KMS-11 (cell line): Measurements from ENCODE around the gene ALG10.

Source experiments
- H2AFZ ChIP-seq: fragments of 200-600 bp; sonication (generic); 2 replicates; pipeline ENCODE4 v1.6.1; 2016; ENCODE audit warnings: antibody characterized with exemption, mixed run types, low read depth
- H3K27ac ChIP-seq: fragments of 200-600 bp; sonication (generic); 2 replicates; pipeline ENCODE4 v1.6.1; 2016; ENCODE audit warnings: mild to moderate bottlenecking, mixed run types
- H3K27me3 ChIP-seq: fragments of 200-600 bp; sonication (generic); 2 replicates; pipeline ENCODE4 v1.6.1; 2017; ENCODE audit warnings: mild to moderate bottlenecking, low read depth, mixed run types, moderate library complexity; ENCODE audit not compliant: insufficient read depth
- H3K36me3 ChIP-seq: fragments of 200-600 bp; sonication (generic); 2 replicates; pipeline ENCODE4 v1.6.1; 2017; ENCODE audit warnings: mild to moderate bottlenecking, mixed run types; ENCODE audit not compliant: insufficient read depth
- H3K4me1 ChIP-seq: fragments of 200-600 bp; sonication (generic); 2 replicates; pipeline ENCODE4 v1.6.1; 2016; ENCODE audit warnings: mild to moderate bottlenecking, low read depth, mixed run types; ENCODE audit not compliant: poor library complexity, severe bottlenecking
- H3K4me2 ChIP-seq: fragments of 200-600 bp; sonication (generic); 2 replicates; pipeline ENCODE4 v1.7.0; 2016; ENCODE audit warnings: mild to moderate bottlenecking, mixed run types
- H3K4me3 ChIP-seq: fragments of 200-600 bp; sonication (generic); IDR thresholded peaks from 2 replicates; pipeline ENCODE4 v1.6.1; 2017; ENCODE audit warnings: low read depth, low read length, mixed read lengths; ENCODE audit not compliant: insufficient read depth
- H3K79me2 ChIP-seq: fragments of 200-600 bp; sonication (generic); 2 replicates; pipeline ENCODE4 v1.6.1; 2016; ENCODE audit warnings: low read depth, mixed run types; ENCODE audit not compliant: insufficient read depth
- H3K9ac ChIP-seq: fragments of 200-600 bp; sonication (generic); 2 replicates; pipeline ENCODE4 v1.6.1; 2016; ENCODE audit warnings: mild to moderate bottlenecking, mixed run types
- H4K20me1 ChIP-seq: fragments of 200-600 bp; sonication (generic); 2 replicates; pipeline ENCODE4 v1.6.1; 2016; ENCODE audit warnings: mild to moderate bottlenecking, mixed run types; ENCODE audit not compliant: insufficient read depth
- TF ChIP-seq, protein P1 (sequence below): fragments of 200-600 bp; sonication (generic); conservative IDR thresholded peaks from 2 replicates; pipeline ENCODE4 v1.6.1; 2017; ENCODE audit warnings: low read depth, mild to moderate bottlenecking, antibody characterized with exemption, low read length, moderate library complexity, mixed read lengths

Gene ALG10

DNA sequence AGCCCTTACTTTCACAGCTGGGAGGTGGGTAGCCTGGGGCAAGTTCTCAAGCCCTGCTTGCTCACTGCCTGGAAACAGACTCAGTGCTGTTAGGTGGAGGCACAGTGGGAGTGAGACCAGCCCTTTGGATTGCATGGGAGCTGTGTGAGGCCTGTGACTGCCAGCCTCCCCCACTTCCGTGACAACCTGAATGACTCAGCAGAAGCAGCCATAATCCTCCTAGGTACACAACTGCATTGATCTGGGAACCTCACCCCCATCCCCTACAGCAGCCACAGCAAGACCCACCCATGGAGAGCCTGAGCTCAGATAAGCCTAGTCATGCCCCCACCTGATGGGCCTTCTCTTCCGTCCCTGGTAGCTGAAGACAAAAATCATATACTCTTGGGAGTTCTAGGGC, 26.4 kb downstream of the ALG10 start:
- Histone ChIP-seq H2AFZ (no peak overlapping the region), H3K4me1 (no peaks in the 10 kb centered on the region), H3K9ac (no peak overlapping the region), H3K4me2 (no peak overlapping the region), H3K27ac (no peak overlapping the region), H4K20me1 (no peaks in the 10 kb centered on the region), H3K36me3 (no peaks in the 10 kb centered on the region), H3K79me2 (no peaks in the 10 kb centered on the region), H3K4me3 (no peak overlapping the region), H3K27me3 (no peaks in the 10 kb centered on the region)
- TF ChIP-seq, protein P1, sequence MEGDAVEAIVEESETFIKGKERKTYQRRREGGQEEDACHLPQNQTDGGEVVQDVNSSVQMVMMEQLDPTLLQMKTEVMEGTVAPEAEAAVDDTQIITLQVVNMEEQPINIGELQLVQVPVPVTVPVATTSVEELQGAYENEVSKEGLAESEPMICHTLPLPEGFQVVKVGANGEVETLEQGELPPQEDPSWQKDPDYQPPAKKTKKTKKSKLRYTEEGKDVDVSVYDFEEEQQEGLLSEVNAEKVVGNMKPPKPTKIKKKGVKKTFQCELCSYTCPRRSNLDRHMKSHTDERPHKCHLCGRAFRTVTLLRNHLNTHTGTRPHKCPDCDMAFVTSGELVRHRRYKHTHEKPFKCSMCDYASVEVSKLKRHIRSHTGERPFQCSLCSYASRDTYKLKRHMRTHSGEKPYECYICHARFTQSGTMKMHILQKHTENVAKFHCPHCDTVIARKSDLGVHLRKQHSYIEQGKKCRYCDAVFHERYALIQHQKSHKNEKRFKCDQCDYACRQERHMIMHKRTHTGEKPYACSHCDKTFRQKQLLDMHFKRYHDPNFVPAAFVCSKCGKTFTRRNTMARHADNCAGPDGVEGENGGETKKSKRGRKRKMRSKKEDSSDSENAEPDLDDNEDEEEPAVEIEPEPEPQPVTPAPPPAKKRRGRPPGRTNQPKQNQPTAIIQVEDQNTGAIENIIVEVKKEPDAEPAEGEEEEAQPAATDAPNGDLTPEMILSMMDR, result no peak

DNA sequence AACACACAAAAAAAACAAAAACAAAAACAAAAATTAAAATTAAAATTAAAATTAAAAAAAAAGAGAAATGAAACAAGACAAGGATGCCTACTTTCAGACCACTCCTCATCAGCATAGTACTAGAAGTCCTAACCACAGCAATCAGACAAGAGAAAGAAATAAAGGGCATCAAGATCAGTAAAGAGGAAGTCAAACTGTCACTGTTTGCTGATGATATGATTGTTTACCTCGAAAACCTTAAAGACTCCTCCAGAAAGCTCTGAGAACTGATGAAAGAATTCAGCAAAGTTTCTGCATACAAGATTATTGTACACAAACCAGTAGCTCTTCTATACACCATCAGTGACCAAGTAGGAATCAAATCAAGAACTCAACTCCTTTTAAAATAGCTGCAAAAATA, 29.2 kb downstream of the ALG10 start:
- H4K20me1 ChIP-seq, result no peaks in the 10 kb centered on the region
- no peaks in the 10 kb centered on the region for H3K27me3 ChIP-seq
- no peak overlapping the region for H2AFZ ChIP-seq
- no peaks in the 10 kb centered on the region for H3K79me2 ChIP-seq
- no peak overlapping the region for H3K9ac ChIP-seq
- no peaks in the 10 kb centered on the region for H3K36me3 ChIP-seq
- H3K27ac ChIP-seq, result no peak overlapping the region
- no peaks in the 10 kb centered on the region for H3K4me1 ChIP-seq
- no peak overlapping the region for H3K4me3 ChIP-seq
- H3K4me2 ChIP-seq, result no peak overlapping the region
- TF ChIP-seq, protein P1, result no peak

DNA sequence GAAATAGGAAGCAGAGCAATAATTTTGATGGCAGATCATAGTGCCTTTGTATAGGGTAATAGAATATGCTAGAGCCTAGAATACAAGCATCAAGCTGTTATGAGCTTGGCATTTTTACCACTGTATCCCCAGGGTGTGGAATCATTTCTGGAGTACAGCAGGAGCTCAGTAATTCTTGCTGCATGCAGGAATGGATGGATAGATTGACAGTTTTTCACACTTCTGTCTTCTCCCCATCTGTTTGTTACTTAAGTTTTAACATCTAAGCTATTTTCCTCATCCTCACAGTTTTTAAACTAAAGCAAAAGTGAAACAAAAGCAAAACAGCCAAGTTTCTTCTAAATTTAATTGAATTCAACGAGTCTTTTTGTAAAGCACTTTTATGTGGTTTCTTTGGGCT, 32.6 kb downstream of the ALG10 start:
- no peaks in the 10 kb centered on the region for H3K27me3 ChIP-seq
- no peaks in the 10 kb centered on the region for H3K79me2 ChIP-seq
- no peak overlapping the region for H3K9ac ChIP-seq
- no peak overlapping the region for H3K4me3 ChIP-seq
- TF ChIP-seq, protein P1, result no peak
- no peak overlapping the region for H3K4me2 ChIP-seq
- no peak overlapping the region for H3K27ac ChIP-seq
- no peaks in the 10 kb centered on the region for H3K36me3 ChIP-seq
- H4K20me1 ChIP-seq, result no peaks in the 10 kb centered on the region
- H3K4me1 ChIP-seq, result no peaks in the 10 kb centered on the region
- no peak overlapping the region for H2AFZ ChIP-seq
